ENCODE data around the gene CHMP2A. TPM values are rescaled to one million over a fixed set of nuclear protein-coding genes. Genes with fewer than 3 reads are reported as not detected.

Gene CHMP2A
- total and polyA plus RNA-seq, 2 of the 13 experiments (the other 11 are each of a cell fraction or from before 2014, with no cell fraction given), result 49.7 to 55.0 TPM

DNA sequence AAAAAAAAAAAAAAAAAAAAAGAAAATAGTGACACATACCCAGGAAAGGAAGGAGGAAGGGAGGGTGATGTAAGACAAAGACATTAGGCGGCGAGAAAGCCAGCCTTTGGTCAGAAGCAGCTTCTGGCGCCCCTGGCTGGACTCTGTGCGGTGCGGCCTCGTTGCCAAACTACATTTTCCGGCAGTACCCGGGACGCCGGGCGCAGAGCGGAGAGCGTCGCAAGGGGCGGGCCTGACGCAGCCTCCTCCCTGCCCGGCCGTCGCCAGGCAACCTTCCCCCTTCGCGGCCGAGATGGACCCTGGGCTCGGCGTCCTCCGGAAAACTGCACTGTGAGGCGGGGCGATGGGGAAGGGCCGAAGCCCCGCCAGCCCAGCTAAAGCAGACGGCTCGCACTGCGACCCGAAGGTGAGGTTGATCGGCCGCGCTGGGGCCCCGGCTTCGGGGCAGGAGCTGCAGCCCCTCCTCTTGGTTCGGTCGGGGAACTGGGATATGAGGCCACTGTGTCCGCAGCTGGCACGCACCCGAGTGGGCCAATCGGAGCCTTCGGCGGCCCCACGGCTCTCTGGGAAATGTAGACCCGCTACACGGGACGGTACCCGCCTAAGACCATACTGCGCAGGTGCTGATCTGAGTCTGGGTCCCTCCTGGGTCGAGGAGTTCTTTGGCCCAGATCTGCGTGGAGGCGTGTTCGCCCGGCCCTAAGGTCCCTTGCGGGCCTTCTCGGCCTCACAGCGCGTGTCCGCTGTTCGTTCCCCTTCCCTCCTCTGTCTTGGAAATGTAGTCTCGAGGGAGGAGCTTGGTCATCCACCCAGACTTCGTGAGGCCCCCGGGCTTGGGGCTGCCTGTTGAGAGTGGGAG is 20.5 kb upstream of the CHMP2A start (continued):
- TF ChIP-seq, protein P1, sequence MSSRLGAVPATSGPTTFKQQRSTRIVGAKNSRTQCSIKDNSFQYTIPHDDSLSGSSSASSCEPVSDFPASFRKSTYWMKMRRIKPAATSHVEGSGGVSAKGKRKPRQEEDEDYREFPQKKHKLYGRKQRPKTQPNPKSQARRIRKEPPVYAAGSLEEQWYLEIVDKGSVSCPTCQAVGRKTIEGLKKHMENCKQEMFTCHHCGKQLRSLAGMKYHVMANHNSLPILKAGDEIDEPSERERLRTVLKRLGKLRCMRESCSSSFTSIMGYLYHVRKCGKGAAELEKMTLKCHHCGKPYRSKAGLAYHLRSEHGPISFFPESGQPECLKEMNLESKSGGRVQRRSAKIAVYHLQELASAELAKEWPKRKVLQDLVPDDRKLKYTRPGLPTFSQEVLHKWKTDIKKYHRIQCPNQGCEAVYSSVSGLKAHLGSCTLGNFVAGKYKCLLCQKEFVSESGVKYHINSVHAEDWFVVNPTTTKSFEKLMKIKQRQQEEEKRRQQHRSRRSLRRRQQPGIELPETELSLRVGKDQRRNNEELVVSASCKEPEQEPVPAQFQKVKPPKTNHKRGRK (CRISPR knock-in tag; IDR thresholded peaks at IDR 0.05), result peak; percentile 92; the same call in 1 of the 2 replicates
- TF ChIP-seq ZBTB3 (CRISPR knock-in tag; IDR thresholded peaks at IDR 0.05; ENCODE audit: borderline replicate concordance, low read depth), result no peak
- TF ChIP-seq, protein P2, sequence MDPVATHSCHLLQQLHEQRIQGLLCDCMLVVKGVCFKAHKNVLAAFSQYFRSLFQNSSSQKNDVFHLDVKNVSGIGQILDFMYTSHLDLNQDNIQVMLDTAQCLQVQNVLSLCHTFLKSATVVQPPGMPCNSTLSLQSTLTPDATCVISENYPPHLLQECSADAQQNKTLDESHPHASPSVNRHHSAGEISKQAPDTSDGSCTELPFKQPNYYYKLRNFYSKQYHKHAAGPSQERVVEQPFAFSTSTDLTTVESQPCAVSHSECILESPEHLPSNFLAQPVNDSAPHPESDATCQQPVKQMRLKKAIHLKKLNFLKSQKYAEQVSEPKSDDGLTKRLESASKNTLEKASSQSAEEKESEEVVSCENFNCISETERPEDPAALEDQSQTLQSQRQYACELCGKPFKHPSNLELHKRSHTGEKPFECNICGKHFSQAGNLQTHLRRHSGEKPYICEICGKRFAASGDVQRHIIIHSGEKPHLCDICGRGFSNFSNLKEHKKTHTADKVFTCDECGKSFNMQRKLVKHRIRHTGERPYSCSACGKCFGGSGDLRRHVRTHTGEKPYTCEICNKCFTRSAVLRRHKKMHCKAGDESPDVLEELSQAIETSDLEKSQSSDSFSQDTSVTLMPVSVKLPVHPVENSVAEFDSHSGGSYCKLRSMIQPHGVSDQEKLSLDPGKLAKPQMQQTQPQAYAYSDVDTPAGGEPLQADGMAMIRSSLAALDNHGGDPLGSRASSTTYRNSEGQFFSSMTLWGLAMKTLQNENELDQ (CRISPR knock-in tag; IDR thresholded peaks at IDR 0.05; ENCODE audit: borderline replicate concordance), result no peak
- no peak for TF ChIP-seq NPAS2 (CRISPR knock-in tag; IDR thresholded peaks at IDR 0.05; ENCODE audit: borderline replicate concordance)
- 0 out of 2 replicates have a peak, but pooled peaks have one; percentile 52 for TF ChIP-seq EED (CRISPR knock-in tag; IDR thresholded peaks at IDR 0.05)
- TF ChIP-seq CCDC6 (CRISPR knock-in tag; IDR thresholded peaks at IDR 0.05), result no peak
- TF ChIP-seq FOSL1 (CRISPR knock-in tag; IDR thresholded peaks at IDR 0.05; ENCODE audit: borderline replicate concordance), result peak; percentile 48; the same call in 1 of the 2 replicates
- no peak for TF ChIP-seq ZNF496 (CRISPR knock-in tag; IDR thresholded peaks at IDR 0.05; ENCODE audit: insufficient replicate concordance)
- TF ChIP-seq BRD4 (CRISPR knock-in tag; IDR thresholded peaks at IDR 0.05), result peak; percentile 39; the same call in 1 of the 2 replicates
- peak; percentile 79; the same call in 2 of the 3 replicates for TF ChIP-seq MXI1 (IDR thresholded peaks at IDR 0.05; ENCODE audit: borderline replicate concordance, low read depth, low read length)
- TF ChIP-seq, protein P3, sequence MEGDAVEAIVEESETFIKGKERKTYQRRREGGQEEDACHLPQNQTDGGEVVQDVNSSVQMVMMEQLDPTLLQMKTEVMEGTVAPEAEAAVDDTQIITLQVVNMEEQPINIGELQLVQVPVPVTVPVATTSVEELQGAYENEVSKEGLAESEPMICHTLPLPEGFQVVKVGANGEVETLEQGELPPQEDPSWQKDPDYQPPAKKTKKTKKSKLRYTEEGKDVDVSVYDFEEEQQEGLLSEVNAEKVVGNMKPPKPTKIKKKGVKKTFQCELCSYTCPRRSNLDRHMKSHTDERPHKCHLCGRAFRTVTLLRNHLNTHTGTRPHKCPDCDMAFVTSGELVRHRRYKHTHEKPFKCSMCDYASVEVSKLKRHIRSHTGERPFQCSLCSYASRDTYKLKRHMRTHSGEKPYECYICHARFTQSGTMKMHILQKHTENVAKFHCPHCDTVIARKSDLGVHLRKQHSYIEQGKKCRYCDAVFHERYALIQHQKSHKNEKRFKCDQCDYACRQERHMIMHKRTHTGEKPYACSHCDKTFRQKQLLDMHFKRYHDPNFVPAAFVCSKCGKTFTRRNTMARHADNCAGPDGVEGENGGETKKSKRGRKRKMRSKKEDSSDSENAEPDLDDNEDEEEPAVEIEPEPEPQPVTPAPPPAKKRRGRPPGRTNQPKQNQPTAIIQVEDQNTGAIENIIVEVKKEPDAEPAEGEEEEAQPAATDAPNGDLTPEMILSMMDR (CRISPR knock-in tag; IDR thresholded peaks at IDR 0.05), result peak; percentile 31; the same call in 1 of the 2 replicates
- TF ChIP-seq ZNF549 (CRISPR knock-in tag; IDR thresholded peaks at IDR 0.05), result no peak
- TF ChIP-seq, protein P4, sequence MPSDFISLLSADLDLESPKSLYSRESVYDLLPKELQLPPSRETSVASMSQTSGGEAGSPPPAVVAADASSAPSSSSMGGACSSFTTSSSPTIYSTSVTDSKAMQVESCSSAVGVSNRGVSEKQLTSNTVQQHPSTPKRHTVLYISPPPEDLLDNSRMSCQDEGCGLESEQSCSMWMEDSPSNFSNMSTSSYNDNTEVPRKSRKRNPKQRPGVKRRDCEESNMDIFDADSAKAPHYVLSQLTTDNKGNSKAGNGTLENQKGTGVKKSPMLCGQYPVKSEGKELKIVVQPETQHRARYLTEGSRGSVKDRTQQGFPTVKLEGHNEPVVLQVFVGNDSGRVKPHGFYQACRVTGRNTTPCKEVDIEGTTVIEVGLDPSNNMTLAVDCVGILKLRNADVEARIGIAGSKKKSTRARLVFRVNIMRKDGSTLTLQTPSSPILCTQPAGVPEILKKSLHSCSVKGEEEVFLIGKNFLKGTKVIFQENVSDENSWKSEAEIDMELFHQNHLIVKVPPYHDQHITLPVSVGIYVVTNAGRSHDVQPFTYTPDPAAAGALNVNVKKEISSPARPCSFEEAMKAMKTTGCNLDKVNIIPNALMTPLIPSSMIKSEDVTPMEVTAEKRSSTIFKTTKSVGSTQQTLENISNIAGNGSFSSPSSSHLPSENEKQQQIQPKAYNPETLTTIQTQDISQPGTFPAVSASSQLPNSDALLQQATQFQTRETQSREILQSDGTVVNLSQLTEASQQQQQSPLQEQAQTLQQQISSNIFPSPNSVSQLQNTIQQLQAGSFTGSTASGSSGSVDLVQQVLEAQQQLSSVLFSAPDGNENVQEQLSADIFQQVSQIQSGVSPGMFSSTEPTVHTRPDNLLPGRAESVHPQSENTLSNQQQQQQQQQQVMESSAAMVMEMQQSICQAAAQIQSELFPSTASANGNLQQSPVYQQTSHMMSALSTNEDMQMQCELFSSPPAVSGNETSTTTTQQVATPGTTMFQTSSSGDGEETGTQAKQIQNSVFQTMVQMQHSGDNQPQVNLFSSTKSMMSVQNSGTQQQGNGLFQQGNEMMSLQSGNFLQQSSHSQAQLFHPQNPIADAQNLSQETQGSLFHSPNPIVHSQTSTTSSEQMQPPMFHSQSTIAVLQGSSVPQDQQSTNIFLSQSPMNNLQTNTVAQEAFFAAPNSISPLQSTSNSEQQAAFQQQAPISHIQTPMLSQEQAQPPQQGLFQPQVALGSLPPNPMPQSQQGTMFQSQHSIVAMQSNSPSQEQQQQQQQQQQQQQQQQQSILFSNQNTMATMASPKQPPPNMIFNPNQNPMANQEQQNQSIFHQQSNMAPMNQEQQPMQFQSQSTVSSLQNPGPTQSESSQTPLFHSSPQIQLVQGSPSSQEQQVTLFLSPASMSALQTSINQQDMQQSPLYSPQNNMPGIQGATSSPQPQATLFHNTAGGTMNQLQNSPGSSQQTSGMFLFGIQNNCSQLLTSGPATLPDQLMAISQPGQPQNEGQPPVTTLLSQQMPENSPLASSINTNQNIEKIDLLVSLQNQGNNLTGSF (CRISPR knock-in tag; IDR thresholded peaks at IDR 0.05), result peak; percentile 42; the same call in 1 of the 2 replicates
